ENCODE measurements around the gene COX6B2.

The COX6B2 gene

GRCh38 chr19:55311397-55311796 is 43.1 kb downstream of the COX6B2 start:
- Histone ChIP-seq H3K27me3 (ENCODE audit: control insufficient read depth in 2 of 2, insufficient read depth in 2 of 2, low read length in 2 of 2) (no peaks in the 10 kb centered on the region), H3K4me1 (ENCODE audit: control insufficient read depth in 2 of 2, insufficient read depth in 2 of 2, low read length in 2 of 2) (no peaks in the 10 kb centered on the region), H3K27ac (ENCODE audit: low read depth in 2 of 2, low read length in 2 of 2) (no peak overlapping the region), H3K36me3 (ENCODE audit: control insufficient read depth in 2 of 2, insufficient read depth in 2 of 2, low read length in 2 of 2) (no peaks in the 10 kb centered on the region), H3K9me3 (ENCODE audit: control insufficient read depth in 2 of 2, low read length in 2 of 2) (no peaks in the 10 kb centered on the region), H3K9ac (ENCODE audit: low read depth in 1 of 2, low read length in 2 of 2) (no peak overlapping the region), H3K4me3 (ENCODE audit: low read length in 2 of 2) (no peak overlapping the region)

- H3K36me3 ChIP-seq (ENCODE audit: control insufficient read depth in 2 of 2, insufficient read depth in 2 of 2, low read length in 2 of 2) = no peaks in the 10 kb centered on the region
- H3K9me3 ChIP-seq (ENCODE audit: control insufficient read depth in 2 of 2, low read length in 2 of 2) = no peaks in the 10 kb centered on the region
- H3K27me3 ChIP-seq (ENCODE audit: control insufficient read depth in 2 of 2, insufficient read depth in 2 of 2, low read length in 2 of 2) = no peaks in the 10 kb centered on the region
- H3K4me3 ChIP-seq (ENCODE audit: low read length in 2 of 2) = no peak overlapping the region
- no peaks in the 10 kb centered on the region for H3K4me1 ChIP-seq (ENCODE audit: control insufficient read depth in 2 of 2, insufficient read depth in 2 of 2, low read length in 2 of 2)
- H3K27ac ChIP-seq (ENCODE audit: low read depth in 2 of 2, low read length in 2 of 2) = no peak overlapping the region
- H3K9ac ChIP-seq (ENCODE audit: low read depth in 1 of 2, low read length in 2 of 2) = no peak overlapping the region
Measured at GRCh38 chr19:55310498-55310897, 44.0 kb downstream of the COX6B2 start.

GRCh38 chr19:55309448-55309847 is 45.1 kb downstream of the COX6B2 start:
- Histone ChIP-seq H3K36me3 (ENCODE audit: control insufficient read depth in 2 of 2, insufficient read depth in 2 of 2, low read length in 2 of 2) (no peaks in the 10 kb centered on the region), H3K9me3 (ENCODE audit: control insufficient read depth in 2 of 2, low read length in 2 of 2) (no peaks in the 10 kb centered on the region), H3K27ac (ENCODE audit: low read depth in 2 of 2, low read length in 2 of 2) (no peak overlapping the region), H3K27me3 (ENCODE audit: control insufficient read depth in 2 of 2, insufficient read depth in 2 of 2, low read length in 2 of 2) (no peaks in the 10 kb centered on the region), H3K9ac (ENCODE audit: low read depth in 1 of 2, low read length in 2 of 2) (no peak overlapping the region), H3K4me3 (ENCODE audit: low read length in 2 of 2) (no peak overlapping the region), H3K4me1 (ENCODE audit: control insufficient read depth in 2 of 2, insufficient read depth in 2 of 2, low read length in 2 of 2) (no peaks in the 10 kb centered on the region)

GRCh38 chr19:55308281-55308680 is 46.2 kb downstream of the COX6B2 start:
- Histone ChIP-seq H3K4me1 (ENCODE audit: control insufficient read depth in 2 of 2, insufficient read depth in 2 of 2, low read length in 2 of 2) (no peaks in the 10 kb centered on the region), H3K9me3 (ENCODE audit: control insufficient read depth in 2 of 2, low read length in 2 of 2) (no peaks in the 10 kb centered on the region), H3K9ac (ENCODE audit: low read depth in 1 of 2, low read length in 2 of 2) (no peak overlapping the region), H3K4me3 (ENCODE audit: low read length in 2 of 2) (no peak overlapping the region), H3K27ac (ENCODE audit: low read depth in 2 of 2, low read length in 2 of 2) (no peak overlapping the region), H3K36me3 (ENCODE audit: control insufficient read depth in 2 of 2, insufficient read depth in 2 of 2, low read length in 2 of 2) (no peaks in the 10 kb centered on the region), H3K27me3 (ENCODE audit: control insufficient read depth in 2 of 2, insufficient read depth in 2 of 2, low read length in 2 of 2) (no peaks in the 10 kb centered on the region)

GRCh38 chr19:55306712-55307111 is 47.8 kb downstream of the COX6B2 start:
- Histone ChIP-seq H3K27ac (ENCODE audit: low read depth in 2 of 2, low read length in 2 of 2) (no peak overlapping the region), H3K36me3 (ENCODE audit: control insufficient read depth in 2 of 2, insufficient read depth in 2 of 2, low read length in 2 of 2) (no peaks in the 10 kb centered on the region), H3K4me3 (ENCODE audit: low read length in 2 of 2) (no peak overlapping the region)

GRCh38 chr19:55305983-55306562 is 48.4 kb downstream of the COX6B2 start:
- no peaks in the 10 kb centered on the region for H3K27me3 ChIP-seq (ENCODE audit: control insufficient read depth in 2 of 2, insufficient read depth in 2 of 2, low read length in 2 of 2)
- no peaks in the 10 kb centered on the region for H3K9me3 ChIP-seq (ENCODE audit: control insufficient read depth in 2 of 2, low read length in 2 of 2)
- peaks cover 0 to 8% of the 10 kb centered on the region in 2 donors for H3K4me1 ChIP-seq (ENCODE audit: control insufficient read depth in 2 of 2, insufficient read depth in 2 of 2, low read length in 2 of 2)
- no peak overlapping the region for H3K27ac ChIP-seq (ENCODE audit: low read depth in 2 of 2, low read length in 2 of 2)
- H3K4me3 ChIP-seq (ENCODE audit: low read length in 2 of 2) = no peak overlapping the region
- no peak overlapping the region for H3K9ac ChIP-seq (ENCODE audit: low read depth in 1 of 2, low read length in 2 of 2)
- no peaks in the 10 kb centered on the region for H3K36me3 ChIP-seq (ENCODE audit: control insufficient read depth in 2 of 2, insufficient read depth in 2 of 2, low read length in 2 of 2)

More at GRCh38 chr19:55306712-55307111, 47.8 kb downstream of the COX6B2 start:
- Histone ChIP-seq H3K4me1 (ENCODE audit: control insufficient read depth in 2 of 2, insufficient read depth in 2 of 2, low read length in 2 of 2) (peaks cover 0 to 3% of the 10 kb centered on the region in 2 donors), H3K9ac (ENCODE audit: low read depth in 1 of 2, low read length in 2 of 2) (no peak overlapping the region), H3K9me3 (ENCODE audit: control insufficient read depth in 2 of 2, low read length in 2 of 2) (no peaks in the 10 kb centered on the region), H3K27me3 (ENCODE audit: control insufficient read depth in 2 of 2, insufficient read depth in 2 of 2, low read length in 2 of 2) (no peaks in the 10 kb centered on the region)

- peaks cover 0 to 8% of the 10 kb centered on the region in 2 donors for H3K4me1 ChIP-seq (ENCODE audit: control insufficient read depth in 2 of 2, insufficient read depth in 2 of 2, low read length in 2 of 2)
- H3K4me3 ChIP-seq (ENCODE audit: low read length in 2 of 2) = no peak overlapping the region
- H3K9ac ChIP-seq (ENCODE audit: low read depth in 1 of 2, low read length in 2 of 2) = no peak overlapping the region
- no peaks in the 10 kb centered on the region for H3K9me3 ChIP-seq (ENCODE audit: control insufficient read depth in 2 of 2, low read length in 2 of 2)
- no peaks in the 10 kb centered on the region for H3K27me3 ChIP-seq (ENCODE audit: control insufficient read depth in 2 of 2, insufficient read depth in 2 of 2, low read length in 2 of 2)
- H3K27ac ChIP-seq (ENCODE audit: low read depth in 2 of 2, low read length in 2 of 2) = no peak overlapping the region
- H3K36me3 ChIP-seq (ENCODE audit: control insufficient read depth in 2 of 2, insufficient read depth in 2 of 2, low read length in 2 of 2) = no peaks in the 10 kb centered on the region
Measured at GRCh38 chr19:55305491-55305890, 49.0 kb downstream of the COX6B2 start.

GRCh38 chr19:55304980-55305379 is 49.5 kb downstream of the COX6B2 start:
- Histone ChIP-seq H3K4me3 (ENCODE audit: low read length in 2 of 2) (no peak overlapping the region), H3K36me3 (ENCODE audit: control insufficient read depth in 2 of 2, insufficient read depth in 2 of 2, low read length in 2 of 2) (no peaks in the 10 kb centered on the region), H3K27me3 (ENCODE audit: control insufficient read depth in 2 of 2, insufficient read depth in 2 of 2, low read length in 2 of 2) (no peaks in the 10 kb centered on the region), H3K9me3 (ENCODE audit: control insufficient read depth in 2 of 2, low read length in 2 of 2) (no peaks in the 10 kb centered on the region), H3K9ac (ENCODE audit: low read depth in 1 of 2, low read length in 2 of 2) (no peak overlapping the region), H3K27ac (ENCODE audit: low read depth in 2 of 2, low read length in 2 of 2) (no peak overlapping the region), H3K4me1 (ENCODE audit: control insufficient read depth in 2 of 2, insufficient read depth in 2 of 2, low read length in 2 of 2) (peaks cover 0 to 8% of the 10 kb centered on the region in 2 donors)

GRCh38 chr19:55304279-55304978 is 50.1 kb downstream of the COX6B2 start:
- no peak overlapping the region for H3K9ac ChIP-seq (ENCODE audit: low read depth in 1 of 2, low read length in 2 of 2)
- H3K27me3 ChIP-seq (ENCODE audit: control insufficient read depth in 2 of 2, insufficient read depth in 2 of 2, low read length in 2 of 2) = no peaks in the 10 kb centered on the region
- no peaks in the 10 kb centered on the region for H3K36me3 ChIP-seq (ENCODE audit: control insufficient read depth in 2 of 2, insufficient read depth in 2 of 2, low read length in 2 of 2)
- no peak overlapping the region for H3K4me3 ChIP-seq (ENCODE audit: low read length in 2 of 2)
- H3K27ac ChIP-seq (ENCODE audit: low read depth in 2 of 2, low read length in 2 of 2) = no peak overlapping the region
- H3K9me3 ChIP-seq (ENCODE audit: control insufficient read depth in 2 of 2, low read length in 2 of 2) = no peaks in the 10 kb centered on the region
- H3K4me1 ChIP-seq (ENCODE audit: control insufficient read depth in 2 of 2, insufficient read depth in 2 of 2, low read length in 2 of 2) = peaks cover 0 to 8% of the 10 kb centered on the region in 2 donors

GRCh38 chr19:55303477-55303876 is 51.0 kb downstream of the COX6B2 start:
- no peak overlapping the region for H3K27ac ChIP-seq (ENCODE audit: low read depth in 2 of 2, low read length in 2 of 2)
- no peaks in the 10 kb centered on the region for H3K36me3 ChIP-seq (ENCODE audit: control insufficient read depth in 2 of 2, insufficient read depth in 2 of 2, low read length in 2 of 2)
- H3K27me3 ChIP-seq (ENCODE audit: control insufficient read depth in 2 of 2, insufficient read depth in 2 of 2, low read length in 2 of 2) = no peaks in the 10 kb centered on the region

More at GRCh38 chr19:55303477-55303876, 51.0 kb downstream of the COX6B2 start:
- Histone ChIP-seq H3K4me3 (ENCODE audit: low read length in 2 of 2) (no peak overlapping the region), H3K4me1 (ENCODE audit: control insufficient read depth in 2 of 2, insufficient read depth in 2 of 2, low read length in 2 of 2) (peaks cover 0 to 8% of the 10 kb centered on the region in 2 donors), H3K9ac (ENCODE audit: low read depth in 1 of 2, low read length in 2 of 2) (no peak overlapping the region), H3K9me3 (ENCODE audit: control insufficient read depth in 2 of 2, low read length in 2 of 2) (no peaks in the 10 kb centered on the region)

All from mucosa of rectum (tissue), 2 donors.